ENCODE results near the gene CARS1.

The CARS1 gene

GRCh38 chr11:3089236-3090061 is 32.2 kb upstream of the CARS1 start:
- TF ChIP-seq CTCF (IDR thresholded peaks at IDR 0.05; ENCODE audit: borderline replicate concordance, control extremely low read depth, extremely low read depth, insufficient read depth, missing control alignments), result no peak
- DNase-seq (ENCODE audit: low spot score), result peak; percentile 31
- in situ Hi-C loops (cut with MboI; ENCODE audit: low sequenced_read_pairs, unreplicated experiment), result loop anchor here (10.0 kb wide), 1 partner anchor 55 kb away; no protein-coding TSS in a partner anchor

GRCh38 chr11:3088806-3089205 is 31.6 kb upstream of the CARS1 start:
- TF ChIP-seq CTCF (IDR thresholded peaks at IDR 0.05; ENCODE audit: borderline replicate concordance, control extremely low read depth, extremely low read depth, insufficient read depth, missing control alignments), result no peak
- in situ Hi-C loops (cut with MboI; ENCODE audit: low sequenced_read_pairs, unreplicated experiment), result no loop called here
- peak; percentile 28 for DNase-seq (ENCODE audit: low spot score)

GRCh38 chr11:3087821-3088800 is 30.9 kb upstream of the CARS1 start:
- TF ChIP-seq CTCF (IDR thresholded peaks at IDR 0.05; ENCODE audit: borderline replicate concordance, control extremely low read depth, extremely low read depth, insufficient read depth, missing control alignments), result no peak
- in situ Hi-C loops (cut with MboI; ENCODE audit: low sequenced_read_pairs, unreplicated experiment), result no loop called here
- DNase-seq (ENCODE audit: low spot score), result peak; percentile 24

- in situ Hi-C loops (cut with MboI; ENCODE audit: low sequenced_read_pairs, unreplicated experiment), result no loop called here
- TF ChIP-seq CTCF (IDR thresholded peaks at IDR 0.05; ENCODE audit: borderline replicate concordance, control extremely low read depth, extremely low read depth, insufficient read depth, missing control alignments), result no peak
- peak; percentile 15 for DNase-seq (ENCODE audit: low spot score)
Measured at GRCh38 chr11:3087373-3087772, 30.1 kb upstream of the CARS1 start.

GRCh38 chr11:3086671-3087150 is 29.5 kb upstream of the CARS1 start:
- in situ Hi-C loops (cut with MboI; ENCODE audit: low sequenced_read_pairs, unreplicated experiment), result no loop called here
- peak; percentile 22 for DNase-seq (ENCODE audit: low spot score)

More at GRCh38 chr11:3086671-3087150, 29.5 kb upstream of the CARS1 start:
- TF ChIP-seq CTCF (IDR thresholded peaks at IDR 0.05; ENCODE audit: borderline replicate concordance, control extremely low read depth, extremely low read depth, insufficient read depth, missing control alignments), result no peak
